Posterior cingulate gyrus (tissue), 11 donors: ENCODE measurements around the gene CD79A.

ENCODE experiments used
- DNase-seq, 10 donors: peaks; one replicate each; pipeline versions ENCODE4 v3.0.0 to v3.0.0-alpha.2; 2020 to 2021; ENCODE audit warnings: mixed read lengths in 3 of 10
- intact Hi-C: fragments of 100-400 bp; cut with DNase I; formaldehyde crosslinking; loops from one replicate; pipeline ENCODE4 v1.15.1; 2023

The CD79A gene

GRCh38 chr19:41915021-41915775 is 38.1 kb downstream of the CD79A start:
- intact Hi-C loops: no loop called here
- DNase-seq: no peak

DNA sequence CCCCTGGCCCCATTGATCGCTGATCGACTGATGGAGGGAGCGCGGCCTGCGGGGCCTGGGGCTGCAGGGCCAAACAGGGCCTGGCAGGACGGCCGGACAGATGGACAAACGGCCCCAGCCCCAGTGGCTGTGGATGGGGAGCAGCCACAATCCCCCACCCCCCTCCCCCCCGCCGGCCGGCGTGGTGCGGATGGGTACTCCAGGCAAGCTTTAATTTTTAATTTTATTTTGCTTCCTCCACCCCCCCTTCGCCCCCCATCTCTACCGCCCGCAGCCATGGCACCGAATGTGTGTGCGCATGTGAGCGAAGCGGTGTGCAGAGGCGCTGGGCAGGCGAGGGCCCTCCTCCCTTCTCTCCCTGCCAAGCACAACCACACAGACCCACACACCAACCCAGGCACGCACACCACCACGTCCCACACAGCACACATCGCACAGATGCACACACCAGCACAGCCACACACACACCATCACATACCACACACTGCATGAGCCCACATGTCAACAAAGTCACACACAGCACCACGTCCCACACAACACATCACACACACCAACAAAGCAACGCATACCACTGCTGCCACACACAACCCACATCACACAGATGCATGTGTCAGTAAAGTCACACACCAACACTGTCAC is 38.8 kb downstream of the CD79A start:
- no peak for DNase-seq
- intact Hi-C loops: no loop called here

GRCh38 chr19:41917676-41918075 is 40.6 kb downstream of the CD79A start:
- intact Hi-C loops: no loop called here
- DNase-seq: no peak

- intact Hi-C loops: no loop called here
- DNase-seq: peak in 1 of 10 donors; percentile 1
Measured at GRCh38 chr19:41918095-41918494, 41.0 kb downstream of the CD79A start.

- intact Hi-C loops: no loop called here
- DNase-seq: no peak
Measured at GRCh38 chr19:41918653-41919244, 41.7 kb downstream of the CD79A start.

DNA sequence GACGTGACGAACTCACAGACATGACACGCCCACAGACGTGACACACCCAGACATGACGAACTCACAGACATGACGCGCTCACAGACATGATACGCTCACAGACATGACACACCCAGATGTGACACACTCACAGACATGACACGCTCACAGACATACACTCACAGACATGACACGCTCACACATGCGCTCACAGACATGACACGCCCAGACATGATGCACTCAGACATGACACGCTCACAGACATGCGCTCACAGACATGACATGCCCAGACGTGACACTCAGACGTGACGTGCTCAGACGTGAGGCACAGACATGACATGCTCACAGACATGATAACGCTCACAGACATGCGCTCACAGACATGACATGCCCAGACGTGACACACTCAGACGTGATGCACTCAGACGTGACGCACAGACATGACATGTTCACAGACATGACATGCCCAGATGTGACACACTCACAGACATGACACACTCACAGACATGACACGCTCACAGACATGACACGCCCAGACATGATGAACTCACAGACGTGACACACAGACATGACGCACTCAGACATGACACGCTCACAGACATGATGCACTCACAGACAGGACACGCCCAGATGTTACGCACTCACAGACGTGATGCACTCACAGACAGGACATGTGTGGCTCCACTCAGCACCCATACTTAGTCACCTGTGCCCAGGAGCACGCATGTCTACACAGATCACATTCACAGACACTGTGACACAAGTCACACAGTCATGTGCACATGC is 43.1 kb downstream of the CD79A start:
- DNase-seq: peak in 1 of 10 donors; percentile 25
- intact Hi-C loops: no loop called here

GRCh38 chr19:41920882-41921576 is 44.0 kb downstream of the CD79A start:
- intact Hi-C loops: no loop called here
- peak in 1 of 10 donors; percentile 23 for DNase-seq

DNA sequence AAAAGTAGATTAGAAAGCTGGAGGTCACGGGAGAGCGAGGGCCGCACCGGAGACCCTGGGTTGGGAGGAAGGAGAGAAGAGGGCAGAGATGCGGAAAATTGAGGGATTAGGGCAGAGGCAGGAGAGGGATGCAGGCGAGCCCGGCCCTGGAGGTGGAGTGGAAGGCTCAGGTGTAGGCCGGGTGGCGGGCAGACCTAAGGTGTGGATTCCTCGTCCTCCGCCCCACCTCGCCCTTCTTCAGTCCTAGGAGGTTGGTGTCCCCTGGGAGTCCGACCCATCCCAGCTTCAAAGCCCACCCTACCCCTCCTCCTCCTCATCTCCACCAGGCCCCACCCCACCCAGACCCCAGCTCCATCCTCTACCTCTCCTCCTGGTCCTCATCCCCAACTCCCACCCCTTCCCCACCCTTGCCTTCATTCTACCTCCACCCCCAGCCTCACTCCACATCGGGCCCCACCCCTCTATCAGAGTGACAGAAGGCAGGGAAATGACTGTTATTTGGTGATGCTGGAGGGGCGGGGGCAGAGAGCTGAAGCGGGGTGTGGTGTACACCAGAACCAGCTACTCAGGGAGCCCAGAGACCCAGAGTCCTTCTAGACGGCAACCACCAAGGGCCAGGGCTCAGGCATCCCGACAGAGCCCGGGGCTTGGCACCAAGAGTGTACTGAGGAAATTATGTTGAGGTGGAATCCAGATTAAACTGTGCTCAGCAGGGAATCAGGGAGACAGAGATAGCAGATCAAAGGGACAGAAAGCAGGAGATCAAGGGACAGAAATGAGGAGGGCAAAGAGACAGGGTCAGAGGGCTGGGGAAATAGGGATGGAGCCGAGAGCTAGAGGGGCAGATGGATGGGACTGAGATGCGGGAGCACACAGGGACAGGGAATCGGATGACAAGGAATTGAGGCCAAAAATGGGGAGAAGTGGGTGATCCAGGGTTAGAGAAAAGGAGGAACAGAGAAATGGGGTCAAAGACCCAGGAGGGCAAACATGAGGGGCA is 44.8 kb downstream of the CD79A start:
- DNase-seq: no peak
- intact Hi-C loops: no loop called here

DNA sequence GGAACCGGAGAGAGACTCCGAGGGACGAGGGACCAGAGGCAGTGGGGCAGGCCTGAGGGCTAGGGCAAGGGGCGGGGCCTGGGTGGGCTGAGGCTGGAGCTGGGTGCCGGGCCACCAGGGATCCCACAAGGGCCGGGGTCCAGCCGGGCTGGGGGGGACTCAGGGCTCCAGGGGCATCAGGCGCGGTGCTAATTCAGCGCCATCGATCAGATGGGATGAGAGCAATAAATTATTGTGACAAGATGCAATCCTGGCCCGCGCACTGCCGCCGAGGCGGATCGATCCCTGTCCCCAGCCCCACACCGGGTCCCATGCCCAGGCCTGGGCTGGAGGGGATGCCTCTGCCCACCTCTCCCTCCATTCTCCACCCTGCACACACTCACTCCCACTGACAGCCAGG is 45.5 kb downstream of the CD79A start:
- intact Hi-C loops: no loop called here
- no peak for DNase-seq

GRCh38 chr19:41923045-41923788 is 46.1 kb downstream of the CD79A start:
- no peak for DNase-seq
- intact Hi-C loops: no loop called here

DNA sequence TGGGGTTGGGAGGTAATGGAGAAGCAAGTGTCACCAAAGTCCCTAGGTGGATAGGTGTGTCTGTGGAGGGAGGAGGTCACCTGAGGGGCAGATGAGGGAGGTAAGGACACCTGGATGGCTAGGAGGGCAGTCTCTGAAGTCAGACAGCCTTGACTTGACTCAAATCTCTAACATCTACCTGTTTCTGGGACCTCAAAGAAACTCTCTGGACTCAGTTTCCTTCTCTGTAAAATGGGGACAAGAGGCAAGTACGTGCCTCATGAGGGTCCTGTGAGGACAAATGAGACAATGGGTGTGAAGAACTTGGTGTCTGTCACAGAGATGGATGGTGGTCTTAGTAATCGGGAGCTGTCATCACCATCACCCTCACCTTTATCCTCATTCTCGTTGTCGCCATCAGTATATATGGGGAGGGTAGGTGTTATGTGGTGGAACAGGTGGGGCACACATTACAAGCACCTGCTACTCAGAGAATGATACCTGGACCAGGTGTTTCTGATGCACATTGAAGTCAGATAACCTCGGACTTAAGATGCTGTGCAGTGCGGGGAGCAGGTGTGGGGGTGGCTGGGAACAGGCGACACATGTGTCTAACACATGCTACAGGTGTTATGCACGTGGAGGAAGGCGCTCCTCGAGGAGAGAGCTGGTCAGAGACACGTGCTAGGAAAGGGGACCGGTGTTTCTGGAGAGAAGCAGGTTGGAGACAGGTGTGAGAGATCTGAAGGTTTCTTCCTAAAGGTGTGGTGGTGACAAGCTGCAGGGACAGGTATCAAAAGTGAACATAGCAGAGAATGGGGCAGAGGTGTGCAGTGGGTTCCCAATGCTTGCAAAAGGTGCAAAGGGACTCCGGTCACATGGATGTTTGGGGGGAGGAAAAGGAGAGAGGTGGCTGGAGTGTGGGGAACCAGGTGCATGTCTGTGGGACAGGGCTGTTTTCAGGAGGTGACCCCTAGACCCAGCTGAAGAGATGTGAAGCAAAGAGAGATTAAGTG is 47.4 kb downstream of the CD79A start:
- intact Hi-C loops: no loop called here
- DNase-seq: peak in 1 of 10 donors; percentile 2

DNA sequence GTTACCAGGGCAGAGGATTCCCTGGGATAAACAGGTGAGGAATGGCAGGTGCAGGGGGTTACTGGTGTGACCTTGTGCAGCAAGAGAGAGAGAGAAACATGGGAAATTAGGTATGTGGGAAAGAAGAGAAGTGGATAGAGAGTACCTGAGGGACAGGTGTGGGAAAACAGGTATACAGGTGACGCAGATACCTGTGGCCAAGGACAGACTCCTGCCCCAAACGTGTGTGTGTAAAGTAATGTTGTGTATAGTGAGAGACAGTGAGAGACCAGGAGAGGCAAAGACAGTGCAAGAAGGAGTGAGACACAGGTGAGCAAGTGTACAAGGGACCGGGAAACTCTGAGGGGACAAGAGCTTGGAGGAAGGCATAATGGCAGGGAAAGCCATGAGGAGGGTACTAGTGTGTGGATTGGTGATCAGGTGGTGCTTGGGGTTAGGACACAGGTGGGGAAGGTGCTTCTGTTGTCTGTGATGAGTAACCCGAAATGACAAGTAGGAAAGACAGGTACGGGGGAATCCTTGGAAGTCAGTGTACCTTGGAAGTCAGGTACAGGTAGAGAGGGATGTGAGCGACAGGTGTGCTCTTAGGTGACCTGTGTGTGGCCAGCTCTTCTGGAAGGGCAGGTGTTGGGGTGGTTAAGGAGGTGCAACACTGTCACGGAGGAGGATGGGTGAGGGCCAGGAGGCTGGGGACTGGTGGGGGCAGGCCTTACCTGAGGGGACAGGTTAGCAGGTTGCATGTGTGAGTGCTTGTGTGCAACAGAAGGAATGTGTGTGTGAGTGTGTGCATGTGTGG is 48.3 kb downstream of the CD79A start:
- DNase-seq: peak in 1 of 10 donors; percentile 3
- intact Hi-C loops: no loop called here

- peak in 1 of 10 donors; percentile 22 for DNase-seq
- intact Hi-C loops: no loop called here
Measured at GRCh38 chr19:41926028-41926762, 49.1 kb downstream of the CD79A start.

DNA sequence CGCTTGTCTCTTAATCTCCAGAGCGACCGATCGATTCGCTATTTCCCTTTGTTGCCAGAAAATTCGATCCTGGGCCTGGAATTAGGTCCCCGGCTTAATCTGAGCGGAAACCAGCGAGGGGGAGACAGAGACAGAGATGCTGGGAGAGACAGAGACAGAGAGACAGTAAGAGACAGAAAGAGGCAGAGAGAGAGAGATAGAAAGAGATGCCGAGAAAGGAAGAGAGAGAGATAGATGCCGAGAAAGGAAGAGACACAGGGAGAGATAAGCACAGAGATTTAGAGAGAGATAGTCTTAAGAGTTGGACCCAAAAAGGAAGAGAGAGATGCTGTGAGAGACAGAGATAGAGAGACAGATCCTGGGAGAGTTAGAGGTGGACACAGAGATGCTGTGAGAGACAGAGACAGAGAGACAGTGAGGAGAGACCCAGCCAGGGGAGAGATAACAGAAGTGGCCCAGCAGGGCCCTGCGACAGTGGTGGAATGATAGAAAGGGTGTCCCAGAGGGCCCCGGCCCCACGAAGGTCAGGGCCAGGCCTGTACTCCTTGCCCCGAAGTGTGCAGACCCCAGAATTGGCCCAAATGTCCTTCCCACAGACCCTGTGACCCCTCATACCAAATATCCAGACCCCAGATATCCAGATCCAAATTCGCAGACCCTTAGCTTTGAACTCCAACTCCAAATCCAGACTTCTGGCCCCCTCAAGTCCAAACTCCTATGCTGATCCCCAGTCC is 49.9 kb downstream of the CD79A start:
- DNase-seq: no peak
- intact Hi-C loops: no loop called here
